GM12878 (cell line): Measurements from ENCODE around the gene STK4. TPM values are rescaled to one million over a fixed set of nuclear protein-coding genes. Genes with fewer than 3 reads are reported as not detected.
A peak's percentile ranks its signal among the peaks of the same experiment; 100 is the strongest.

Experiments
- BACH1 ChIP-seq: fragments of 450-650 bp; IDR thresholded peaks from 2 replicates; pipeline ENCODE4 v1.6.1; 2017; ENCODE audit warnings: mild to moderate bottlenecking, borderline replicate concordance
- BHLHE40 ChIP-seq, 2 experiments: fragments of 450-650 bp in 1 of 2; IDR thresholded peaks; 2 replicates each; pipeline ENCODE4 v1.6.1; 2011 to 2017; ENCODE audit warnings: low read depth in 2 of 2, borderline replicate concordance in 1 of 2, improper control_type of control experiment in 1 of 2, low read length in 1 of 2, mild to moderate bottlenecking in 1 of 2
- CBX5 ChIP-seq: sonication (generic); IDR thresholded peaks from 2 replicates; pipeline ENCODE4 v1.6.1; 2016; ENCODE audit warnings: low read depth, moderate library complexity, mild to moderate bottlenecking, inconsistent platforms
- DPF2 ChIP-seq: fragments of 450-650 bp; IDR thresholded peaks from 2 replicates; pipeline ENCODE4 v1.6.1; 2017; ENCODE audit warnings: mild to moderate bottlenecking
- FOXM1 ChIP-seq: IDR thresholded peaks from 2 replicates; pipeline ENCODE4 v1.6.1; 2012; ENCODE audit warnings: low read depth, mild to moderate bottlenecking, inconsistent platforms, low read length, moderate library complexity
- HSF1 ChIP-seq: fragments of 150-350 bp; IDR thresholded peaks from 2 replicates; pipeline ENCODE4 v1.6.1; 2014; ENCODE audit warnings: mild to moderate bottlenecking, low read depth, low read length
- MEF2A ChIP-seq: IDR thresholded peaks from 2 replicates; pipeline ENCODE4 v1.6.1; 2011; ENCODE audit warnings: low read depth, mild to moderate bottlenecking, low read length, moderate library complexity; ENCODE audit not compliant: insufficient read depth
- MEF2B ChIP-seq: fragments of 450-650 bp; IDR thresholded peaks from 2 replicates; pipeline ENCODE4 v1.6.1; 2018; ENCODE audit warnings: mild to moderate bottlenecking, moderate library complexity; ENCODE audit not compliant: partially characterized antibody, poor library complexity, severe bottlenecking
- MTA2 ChIP-seq: fragments of 450-650 bp; IDR thresholded peaks from 2 replicates; pipeline ENCODE4 v1.6.1; 2016; ENCODE audit warnings: low read depth, mild to moderate bottlenecking, moderate library complexity
- SKIL ChIP-seq: fragments of 450-650 bp; IDR thresholded peaks from 2 replicates; pipeline ENCODE4 v1.6.1; 2017; ENCODE audit warnings: mild to moderate bottlenecking, low read depth, inconsistent platforms; ENCODE audit not compliant: poor library complexity, severe bottlenecking
- SMARCA5 ChIP-seq: fragments of 450-650 bp; IDR thresholded peaks from 2 replicates; pipeline ENCODE4 v1.6.1; 2017; ENCODE audit warnings: mild to moderate bottlenecking
- SP1 ChIP-seq: IDR thresholded peaks from one replicate; pipeline ENCODE4 v1.6.1; 2011; ENCODE audit warnings: low read depth, low read length
- SPI1 ChIP-seq: IDR thresholded peaks from 2 replicates; pipeline ENCODE4 v1.6.1; 2011; ENCODE audit warnings: low read depth, mild to moderate bottlenecking, low read length, moderate library complexity, borderline replicate concordance; ENCODE audit not compliant: insufficient read depth
- ZNF207 ChIP-seq: fragments of 450-650 bp; IDR thresholded peaks from 2 replicates; pipeline ENCODE4 v1.6.1; 2014; ENCODE audit warnings: antibody characterized with exemption, mild to moderate bottlenecking, borderline replicate concordance
- ZNF24 ChIP-seq: fragments of 450-650 bp; IDR thresholded peaks from 2 replicates; pipeline ENCODE4 v1.6.1; 2017; ENCODE audit warnings: antibody characterized with exemption, mild to moderate bottlenecking
- polyA plus RNA-seq, 11 experiments: library from polyadenylated mRNA; depleted of rRNA in 4 of 11; unstranded in 6 of 11; stranded (reverse) in 5 of 11; fragments of >200 nt; fragmentation: Nextera tagmentation in 4 of 11; fragmentation: Illumina TruSeq in 1 of 11; extraction: Ambion mirVana in 4 of 11; extraction: Trizol in 1 of 11; gene quantifications; 1 replicate in 1 of 11; 2 replicates in 10 of 11; pipeline versions ENCODE4 v1.2.1 to v1.2.3, GENCODE V29; 2011 to 2016; ENCODE audit warnings: inconsistent platforms in 2 of 11, missing spikeins in 2 of 11, low read depth in 1 of 11
- total RNA-seq, 4 experiments: library from RNA; depleted of rRNA in 3 of 4; stranded (reverse); fragments of >200 nt in 3 of 4; fragmentation: Illumina TruSeq in 1 of 4; extraction: Trizol in 1 of 4; gene quantifications; 2 replicates each; pipeline versions ENCODE4 v1.2.1 to v1.2.3, GENCODE V29; 2013 to 2021
- TF ChIP-seq, protein P1 (sequence below): IDR thresholded peaks from 2 replicates; pipeline ENCODE4 v1.6.1; 2012; ENCODE audit warnings: improper control_type of control experiment, low read depth, low read length; ENCODE audit not compliant: insufficient replicate concordance
- TF ChIP-seq, protein P2 (sequence below): fragments of 450-650 bp; IDR thresholded peaks from 2 replicates; pipeline ENCODE4 v1.6.1; 2018; ENCODE audit warnings: mild to moderate bottlenecking, low read depth, moderate library complexity; ENCODE audit not compliant: partially characterized antibody

STK4 gene
- total and polyA plus RNA-seq, 10 of the 15 experiments (the other 5 are each of a cell fraction or from before 2014, with no cell fraction given) = 24.0 to 135 (median 89.7) TPM

DNA sequence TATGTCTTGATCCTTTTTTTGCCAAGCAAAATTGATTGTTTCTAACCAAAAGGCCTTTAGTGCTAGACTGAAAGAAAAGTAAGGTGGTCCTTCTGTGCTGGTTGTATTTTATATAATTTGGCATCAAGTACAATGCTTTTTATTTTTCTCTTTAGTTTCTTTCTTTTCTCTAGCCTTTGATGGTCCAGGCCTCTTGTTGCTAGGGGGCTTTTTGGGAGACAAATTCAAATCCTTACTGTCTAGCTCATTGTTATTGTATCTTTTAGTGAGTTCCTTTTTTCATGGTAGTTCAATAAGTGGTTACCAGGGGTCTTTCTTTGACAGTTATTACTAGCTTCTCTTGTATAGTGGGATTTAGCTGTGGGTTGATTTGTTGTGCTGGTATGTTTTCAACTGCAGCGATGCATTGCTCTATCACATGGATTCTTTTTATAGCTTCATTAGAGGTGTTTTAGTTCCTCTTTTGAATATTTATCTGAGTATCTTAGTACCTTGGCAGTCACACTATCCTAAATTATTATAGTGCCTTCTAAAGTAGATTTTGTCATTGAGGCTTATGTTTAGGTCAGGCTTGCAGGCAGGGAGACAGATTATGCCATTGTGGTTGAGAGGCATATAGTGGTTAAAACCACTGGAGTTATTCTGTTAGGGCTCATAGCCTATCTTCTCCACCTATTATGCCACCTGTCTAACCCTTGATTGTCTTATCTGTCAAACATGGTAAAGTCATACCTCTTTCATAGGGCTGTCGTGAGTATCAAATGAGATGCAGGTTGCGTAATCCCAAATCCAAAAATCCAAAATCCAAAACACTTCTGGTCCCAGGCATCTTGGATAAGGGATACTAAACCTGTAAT lies 85.1 kb downstream of the STK4 start (continued):
- TF ChIP-seq, protein P1, sequence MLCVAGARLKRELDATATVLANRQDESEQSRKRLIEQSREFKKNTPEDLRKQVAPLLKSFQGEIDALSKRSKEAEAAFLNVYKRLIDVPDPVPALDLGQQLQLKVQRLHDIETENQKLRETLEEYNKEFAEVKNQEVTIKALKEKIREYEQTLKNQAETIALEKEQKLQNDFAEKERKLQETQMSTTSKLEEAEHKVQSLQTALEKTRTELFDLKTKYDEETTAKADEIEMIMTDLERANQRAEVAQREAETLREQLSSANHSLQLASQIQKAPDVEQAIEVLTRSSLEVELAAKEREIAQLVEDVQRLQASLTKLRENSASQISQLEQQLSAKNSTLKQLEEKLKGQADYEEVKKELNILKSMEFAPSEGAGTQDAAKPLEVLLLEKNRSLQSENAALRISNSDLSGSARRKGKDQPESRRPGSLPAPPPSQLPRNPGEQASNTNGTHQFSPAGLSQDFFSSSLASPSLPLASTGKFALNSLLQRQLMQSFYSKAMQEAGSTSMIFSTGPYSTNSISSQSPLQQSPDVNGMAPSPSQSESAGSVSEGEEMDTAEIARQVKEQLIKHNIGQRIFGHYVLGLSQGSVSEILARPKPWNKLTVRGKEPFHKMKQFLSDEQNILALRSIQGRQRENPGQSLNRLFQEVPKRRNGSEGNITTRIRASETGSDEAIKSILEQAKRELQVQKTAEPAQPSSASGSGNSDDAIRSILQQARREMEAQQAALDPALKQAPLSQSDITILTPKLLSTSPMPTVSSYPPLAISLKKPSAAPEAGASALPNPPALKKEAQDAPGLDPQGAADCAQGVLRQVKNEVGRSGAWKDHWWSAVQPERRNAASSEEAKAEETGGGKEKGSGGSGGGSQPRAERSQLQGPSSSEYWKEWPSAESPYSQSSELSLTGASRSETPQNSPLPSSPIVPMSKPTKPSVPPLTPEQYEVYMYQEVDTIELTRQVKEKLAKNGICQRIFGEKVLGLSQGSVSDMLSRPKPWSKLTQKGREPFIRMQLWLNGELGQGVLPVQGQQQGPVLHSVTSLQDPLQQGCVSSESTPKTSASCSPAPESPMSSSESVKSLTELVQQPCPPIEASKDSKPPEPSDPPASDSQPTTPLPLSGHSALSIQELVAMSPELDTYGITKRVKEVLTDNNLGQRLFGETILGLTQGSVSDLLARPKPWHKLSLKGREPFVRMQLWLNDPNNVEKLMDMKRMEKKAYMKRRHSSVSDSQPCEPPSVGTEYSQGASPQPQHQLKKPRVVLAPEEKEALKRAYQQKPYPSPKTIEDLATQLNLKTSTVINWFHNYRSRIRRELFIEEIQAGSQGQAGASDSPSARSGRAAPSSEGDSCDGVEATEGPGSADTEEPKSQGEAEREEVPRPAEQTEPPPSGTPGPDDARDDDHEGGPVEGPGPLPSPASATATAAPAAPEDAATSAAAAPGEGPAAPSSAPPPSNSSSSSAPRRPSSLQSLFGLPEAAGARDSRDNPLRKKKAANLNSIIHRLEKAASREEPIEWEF = peak; percentile 78
- TF ChIP-seq ZNF24 = no peak
- TF ChIP-seq MEF2B = peak; percentile 91
- peak; percentile 99 for TF ChIP-seq MTA2
- peak; percentile 23 to 40; a peak in 1 of 4 replicates for TF ChIP-seq BHLHE40 (IDR thresholded peaks at IDR 0.05; ENCODE audit: borderline replicate concordance in 1 of 2, low read depth in 2 of 2, low read length in 1 of 2)
- TF ChIP-seq DPF2 = peak; percentile 77
- peak; percentile 60; the same call in 1 of the 2 replicates for TF ChIP-seq BACH1
- TF ChIP-seq MEF2A = peak; percentile 67; the same call in 1 of the 2 replicates
- peak; percentile 72; the same call in 1 of the 2 replicates for TF ChIP-seq SMARCA5
- no peak for TF ChIP-seq SP1
- no peak for TF ChIP-seq CBX5
- peak; percentile 59 for TF ChIP-seq SKIL
- peak; percentile 32; the same call in 1 of the 2 replicates for TF ChIP-seq SPI1
- TF ChIP-seq HSF1 = no peak
- TF ChIP-seq FOXM1 = no peak
- TF ChIP-seq, protein P2, sequence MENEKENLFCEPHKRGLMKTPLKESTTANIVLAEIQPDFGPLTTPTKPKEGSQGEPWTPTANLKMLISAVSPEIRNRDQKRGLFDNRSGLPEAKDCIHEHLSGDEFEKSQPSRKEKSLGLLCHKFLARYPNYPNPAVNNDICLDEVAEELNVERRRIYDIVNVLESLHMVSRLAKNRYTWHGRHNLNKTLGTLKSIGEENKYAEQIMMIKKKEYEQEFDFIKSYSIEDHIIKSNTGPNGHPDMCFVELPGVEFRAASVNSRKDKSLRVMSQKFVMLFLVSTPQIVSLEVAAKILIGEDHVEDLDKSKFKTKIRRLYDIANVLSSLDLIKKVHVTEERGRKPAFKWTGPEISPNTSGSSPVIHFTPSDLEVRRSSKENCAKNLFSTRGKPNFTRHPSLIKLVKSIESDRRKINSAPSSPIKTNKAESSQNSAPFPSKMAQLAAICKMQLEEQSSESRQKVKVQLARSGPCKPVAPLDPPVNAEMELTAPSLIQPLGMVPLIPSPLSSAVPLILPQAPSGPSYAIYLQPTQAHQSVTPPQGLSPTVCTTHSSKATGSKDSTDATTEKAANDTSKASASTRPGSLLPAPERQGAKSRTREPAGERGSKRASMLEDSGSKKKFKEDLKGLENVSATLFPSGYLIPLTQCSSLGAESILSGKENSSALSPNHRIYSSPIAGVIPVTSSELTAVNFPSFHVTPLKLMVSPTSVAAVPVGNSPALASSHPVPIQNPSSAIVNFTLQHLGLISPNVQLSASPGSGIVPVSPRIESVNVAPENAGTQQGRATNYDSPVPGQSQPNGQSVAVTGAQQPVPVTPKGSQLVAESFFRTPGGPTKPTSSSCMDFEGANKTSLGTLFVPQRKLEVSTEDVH = no peak
- no peak for TF ChIP-seq ZNF207
